Stimulated activated naive CD4-positive, alpha-beta T cell (primary cell): ENCODE data around the gene REG3A.

ENCODE experiments used
- DNase-seq, 6 experiments: peaks; one replicate each; lab custom pipeline; 2025; lab: John Stamatoyannopoulos, UW

REG3A gene

DNA sequence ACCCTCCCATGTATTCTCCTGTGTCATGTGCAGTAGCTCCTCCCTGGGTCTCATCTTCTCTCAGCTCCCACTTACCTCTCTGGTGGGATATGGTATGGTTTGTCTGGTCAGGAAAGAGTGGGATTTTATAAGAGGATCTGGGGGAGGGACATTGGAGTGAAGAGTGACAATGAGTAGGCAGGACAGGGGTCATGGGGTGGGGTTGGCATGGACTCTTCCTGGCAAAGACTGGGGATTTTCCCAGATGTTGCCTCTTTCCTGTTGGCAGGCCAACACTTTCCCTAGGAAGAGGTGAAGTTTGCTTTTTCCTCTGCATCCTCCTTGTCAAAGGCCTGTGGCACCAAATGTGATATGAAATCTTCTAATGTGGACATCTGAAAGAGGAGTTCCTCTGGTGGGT, at the start of gene REG3A:
Gene REG3A (minus strand): TSS at position 101 of the 400 bp plus-strand sequence. CDS start 348 bp downstream, outside the sequence.
- no peak for DNase-seq

DNA sequence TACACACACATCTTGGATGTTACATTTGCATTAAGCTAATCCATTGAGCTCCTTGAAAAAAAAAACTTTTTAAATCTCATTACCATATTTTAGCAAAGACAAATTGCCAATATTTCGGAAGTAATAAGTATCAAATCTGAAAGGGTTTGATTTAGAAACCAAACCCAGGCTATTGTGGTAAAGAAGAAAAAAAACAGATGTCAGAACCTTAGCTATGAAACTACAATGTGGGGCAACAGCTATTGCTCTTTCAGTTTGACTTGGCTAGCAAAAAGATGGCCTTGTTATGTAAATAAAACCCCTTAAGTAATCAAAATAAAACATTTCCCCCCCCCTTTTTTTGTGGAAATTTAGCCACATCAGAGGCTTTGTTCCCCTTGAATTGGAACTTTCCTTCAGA, 41.2 kb upstream of the REG3A start:
- no peak for DNase-seq

DNA sequence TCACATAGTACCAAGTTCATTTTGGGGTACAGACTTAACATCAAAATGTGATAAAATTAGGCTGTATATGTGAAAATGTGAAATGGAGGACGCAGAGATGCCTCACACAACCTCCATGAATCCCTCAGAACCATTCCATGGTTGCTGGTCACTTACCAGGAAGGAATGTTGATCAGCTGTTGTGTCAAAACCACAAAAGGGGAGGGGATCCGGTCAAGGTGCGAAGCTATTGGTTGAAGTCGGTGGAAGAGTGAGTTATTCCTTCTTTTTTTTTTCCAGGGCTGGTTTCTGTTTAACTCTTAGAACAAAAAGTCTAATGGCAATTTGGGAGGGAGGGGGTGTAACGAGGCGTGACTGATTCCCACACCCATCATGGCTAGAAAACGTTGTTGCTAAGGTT, 32.3 kb upstream of the REG3A start:
- DNase-seq: no peak

DNA sequence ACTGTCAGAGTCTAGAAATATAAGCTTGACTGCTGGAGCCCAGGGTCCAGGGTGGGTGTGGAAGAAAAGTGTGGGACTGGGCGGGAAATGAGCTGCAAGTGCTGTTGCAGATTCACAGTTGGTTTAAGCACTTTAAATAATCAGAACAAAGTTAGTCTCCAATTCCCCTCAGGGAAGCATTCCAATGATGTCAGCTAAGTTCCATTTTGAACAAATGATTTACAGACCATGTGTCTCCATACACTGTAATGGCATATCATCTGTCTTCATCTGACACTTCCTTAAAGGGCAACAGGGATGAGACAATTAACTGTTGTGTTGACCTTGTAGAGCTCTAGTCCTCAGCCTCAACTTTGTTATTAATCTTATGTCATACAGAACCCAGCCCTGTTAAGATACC, 31.5 kb upstream of the REG3A start:
- DNase-seq: no peak

DNA sequence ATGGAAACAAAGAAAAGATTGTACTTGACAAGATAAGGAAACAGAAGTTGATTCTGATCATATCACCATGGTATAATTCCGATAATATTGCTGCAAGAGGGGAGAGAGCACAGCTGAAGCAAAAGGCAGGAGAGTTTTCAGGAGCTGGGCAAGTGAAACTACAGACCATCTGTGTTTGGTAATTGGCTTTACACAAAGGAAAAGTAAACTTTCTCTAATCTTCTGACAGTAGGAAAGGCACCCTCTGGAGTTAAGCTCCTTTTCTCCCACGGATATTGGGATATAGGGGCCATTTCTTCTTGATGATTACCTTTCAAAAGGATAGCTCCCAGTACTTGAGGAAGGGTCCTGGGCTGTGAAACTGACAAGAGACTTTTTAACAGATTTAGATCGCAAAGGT, 29.9 kb upstream of the REG3A start:
- no peak for DNase-seq

DNA sequence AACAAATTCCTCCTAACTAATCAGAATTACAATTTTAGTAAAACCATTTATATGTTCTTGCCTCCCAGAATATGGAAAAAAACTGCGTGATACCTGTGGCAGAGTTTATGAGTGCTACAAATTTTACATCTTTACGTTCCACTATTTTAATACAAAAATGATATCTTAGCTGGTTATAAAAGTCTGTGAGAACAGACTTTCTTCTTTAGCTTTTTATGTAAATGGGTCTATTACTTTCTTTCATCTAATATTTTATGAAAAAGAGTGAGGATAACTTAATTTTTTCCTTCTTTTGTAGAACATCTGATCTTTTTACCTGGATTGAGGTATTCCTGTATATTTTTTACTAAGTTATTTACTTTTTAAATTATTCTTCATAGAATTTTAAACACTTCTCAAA, 22.1 kb upstream of the REG3A start:
- DNase-seq: no peak

DNA sequence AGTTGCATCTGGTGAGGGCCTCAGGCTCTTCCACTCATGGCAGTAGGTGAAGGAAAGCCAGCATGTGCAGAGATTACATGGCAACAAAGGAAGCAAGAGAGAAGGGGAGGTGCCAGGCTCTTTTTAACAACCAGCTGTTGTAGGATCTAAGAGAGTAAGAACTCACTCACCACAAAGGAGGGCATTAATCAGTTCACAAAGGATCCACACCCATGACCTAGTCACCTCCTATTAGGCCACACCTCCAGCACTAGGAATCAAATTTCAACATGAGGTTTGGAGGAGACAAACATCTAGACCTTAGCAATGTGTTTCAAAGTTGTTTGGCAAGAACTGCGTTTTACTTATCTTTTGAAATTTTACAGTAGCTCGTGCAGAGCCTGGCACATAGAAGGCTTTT, 20.5 kb upstream of the REG3A start:
- DNase-seq: no peak

DNA sequence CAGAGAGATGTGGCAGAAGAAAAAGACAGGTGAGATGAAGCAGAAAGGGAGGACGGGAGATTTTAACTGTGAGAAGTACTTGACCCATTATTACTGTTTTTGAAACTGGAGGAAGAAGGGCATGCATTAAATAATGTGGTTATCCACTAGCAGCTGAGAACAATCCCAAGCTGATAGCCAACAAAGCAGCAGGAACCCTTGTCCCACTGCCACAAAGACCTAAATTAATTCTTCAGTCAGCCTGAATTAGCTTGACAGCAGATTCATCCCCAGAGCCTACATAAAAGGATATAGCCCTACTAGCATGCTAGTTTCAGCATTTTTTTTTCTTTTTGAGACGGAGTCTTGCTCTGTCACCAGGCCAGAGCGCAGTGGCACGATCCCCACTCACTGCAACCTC, 19.5 kb upstream of the REG3A start:
- DNase-seq: no peak

DNA sequence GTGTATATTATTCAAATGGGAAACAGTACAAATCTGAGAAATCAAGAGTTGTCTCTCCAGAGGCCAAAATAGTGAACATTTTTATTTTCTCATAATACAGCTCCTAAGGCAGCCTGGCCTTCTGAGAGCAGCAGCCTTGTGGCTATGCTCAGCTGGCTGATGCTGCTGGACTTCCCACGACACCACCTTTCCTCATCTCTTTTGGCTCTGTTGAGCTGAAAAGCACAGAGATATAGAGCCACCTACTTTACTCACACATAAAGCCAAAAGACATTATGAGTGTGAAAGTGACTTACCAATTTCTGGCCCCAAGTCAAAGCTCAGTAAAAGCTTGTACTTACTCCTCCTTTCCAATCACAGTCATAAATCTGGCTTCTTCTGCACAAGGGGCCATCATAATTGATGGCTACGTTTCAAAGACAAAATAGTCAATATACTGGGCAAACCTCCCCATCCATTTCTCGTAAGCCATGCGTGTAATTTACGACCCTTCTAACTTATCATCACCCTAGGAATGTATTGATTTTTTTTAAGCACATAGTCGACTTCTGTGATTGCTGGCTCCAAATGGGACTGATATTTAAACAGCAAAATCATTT, 18.6 kb upstream of the REG3A start:
- DNase-seq: no peak

DNA sequence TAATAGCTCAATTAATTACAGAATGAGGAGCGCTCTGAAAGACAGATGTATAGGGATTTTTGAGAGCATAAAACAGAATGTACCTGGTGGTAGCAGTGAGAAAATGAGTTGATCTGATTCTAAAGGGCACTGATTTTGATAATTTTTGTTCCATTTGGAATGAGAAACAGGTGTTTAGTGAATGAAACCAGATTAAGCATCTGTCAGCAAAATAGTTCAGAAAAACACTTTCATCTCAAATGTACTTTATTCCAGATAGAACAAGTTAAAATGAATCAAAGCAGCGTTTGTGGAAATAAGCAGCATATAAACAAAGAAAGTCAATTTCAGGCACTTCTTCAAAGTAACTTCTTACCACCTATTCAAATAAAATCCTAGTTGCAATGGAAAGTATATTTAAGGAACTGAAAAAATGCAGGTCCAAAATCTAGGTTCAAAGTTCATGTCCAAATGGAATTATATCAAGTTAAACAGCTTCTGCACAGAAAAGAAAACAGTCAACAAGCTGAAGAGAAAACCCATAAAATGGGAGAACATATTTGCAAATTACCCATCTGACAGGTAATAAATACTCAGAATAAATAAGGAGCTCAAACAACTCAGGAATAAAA, 11.9 kb upstream of the REG3A start:
- DNase-seq: no peak

DNA sequence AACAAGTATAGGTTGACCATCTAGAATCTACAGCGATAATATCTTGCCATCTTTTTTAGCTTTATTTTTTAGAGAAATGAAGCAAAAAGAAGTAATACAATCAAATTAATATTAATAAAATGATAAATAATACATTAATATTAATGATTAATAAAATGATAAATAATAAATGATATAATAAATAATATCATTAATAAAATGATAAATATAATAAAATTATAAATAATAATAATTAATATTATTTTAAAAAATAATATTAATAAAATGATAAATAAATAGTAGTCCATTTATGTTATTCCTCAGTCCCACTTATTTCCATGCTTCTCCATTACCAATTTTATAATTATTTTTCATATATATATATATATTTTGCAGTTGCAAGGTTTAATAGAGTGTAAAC, 3.2 kb upstream of the REG3A start:
- no peak for DNase-seq

DNA sequence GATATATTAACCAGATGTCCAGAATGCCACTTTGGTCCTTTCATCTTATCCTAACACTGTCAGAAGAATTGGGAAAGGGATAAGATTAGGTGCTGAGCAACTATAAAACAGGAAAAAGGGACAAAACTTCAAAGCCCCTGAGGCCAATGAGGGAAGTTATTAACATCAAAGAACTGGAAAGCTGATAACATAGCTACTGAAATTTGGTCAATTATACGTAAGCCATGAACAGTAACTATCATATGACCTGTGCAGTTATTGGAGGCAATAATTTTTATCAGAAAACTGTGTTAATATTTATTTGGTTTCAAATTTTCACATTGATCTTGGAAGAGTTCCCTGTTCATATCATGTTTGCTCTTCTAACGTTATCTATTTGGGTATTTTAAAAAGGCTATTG, 2.6 kb upstream of the REG3A start:
- no peak for DNase-seq

DNA sequence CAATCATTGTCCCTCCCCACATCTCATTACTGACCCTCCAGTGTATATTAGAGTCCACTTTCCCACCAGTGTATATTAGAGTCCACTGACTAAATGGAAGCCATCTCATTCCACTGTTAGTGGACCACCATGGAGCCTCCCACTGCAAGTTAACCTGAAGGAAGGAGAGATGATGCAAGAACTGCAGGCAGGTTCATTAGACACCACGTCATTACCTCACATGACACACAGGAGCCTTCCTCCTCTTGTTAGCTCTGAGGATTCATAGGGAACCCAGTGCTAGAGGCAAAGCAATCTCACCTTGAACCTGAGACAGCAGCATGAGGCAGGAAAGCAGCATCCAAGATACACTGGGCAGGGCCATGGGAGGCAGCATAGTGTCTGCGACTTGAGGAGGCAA, 523 bp downstream of the REG3A start:
- no peak for DNase-seq

DNA sequence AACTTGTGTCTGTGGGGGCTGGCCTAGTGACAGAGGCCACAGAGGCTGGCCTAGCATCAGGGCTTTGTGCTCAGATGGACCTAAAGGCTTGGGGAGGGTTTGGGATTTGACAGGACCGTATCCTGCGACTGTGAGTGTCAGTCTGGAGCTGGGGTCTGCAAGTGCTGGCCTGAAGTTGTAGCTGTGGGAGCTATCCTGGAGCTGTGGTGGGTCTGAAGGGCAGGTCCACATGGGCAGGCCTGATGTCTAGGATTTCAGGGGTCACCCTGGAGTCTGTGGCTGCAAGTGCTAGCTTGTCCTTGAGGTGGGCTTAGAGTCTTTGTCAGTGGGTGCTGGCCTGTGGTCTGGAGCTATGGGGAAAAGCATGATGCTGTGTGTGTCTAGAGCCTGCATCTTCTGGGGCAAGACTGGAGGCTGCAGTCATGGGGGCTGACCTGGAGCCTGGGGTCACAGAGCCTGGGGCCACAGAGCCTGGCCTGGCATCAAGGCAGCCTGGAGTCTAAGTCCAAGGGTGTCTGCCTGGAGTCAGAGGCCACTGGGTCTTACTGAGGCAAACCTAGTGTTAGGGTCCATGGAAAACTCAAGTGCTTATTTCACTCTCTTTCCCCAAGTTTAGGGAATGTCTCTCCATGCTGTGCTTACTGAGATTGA, 3.6 kb downstream of the REG3A start:
- DNase-seq: no peak

DNA sequence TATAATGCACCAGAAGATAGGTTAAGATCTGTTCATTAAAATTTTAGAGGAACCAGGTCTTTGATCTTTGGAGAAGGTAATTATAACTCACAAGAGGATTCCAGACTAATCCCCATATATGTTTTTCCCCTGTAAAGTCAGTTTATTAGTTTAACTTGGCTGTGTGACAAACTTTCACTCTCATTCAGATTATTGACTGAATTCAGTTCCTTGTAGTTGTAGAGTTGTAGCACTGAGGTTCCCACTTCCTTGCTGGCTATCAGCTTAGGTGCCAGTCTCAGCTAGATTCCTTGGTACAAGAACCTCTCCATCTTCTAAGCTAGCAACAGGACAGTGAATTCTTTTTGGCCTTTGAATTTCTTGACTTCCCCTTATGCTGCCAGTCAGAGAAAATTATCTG, 20.1 kb downstream of the REG3A start:
- DNase-seq: no peak

DNA sequence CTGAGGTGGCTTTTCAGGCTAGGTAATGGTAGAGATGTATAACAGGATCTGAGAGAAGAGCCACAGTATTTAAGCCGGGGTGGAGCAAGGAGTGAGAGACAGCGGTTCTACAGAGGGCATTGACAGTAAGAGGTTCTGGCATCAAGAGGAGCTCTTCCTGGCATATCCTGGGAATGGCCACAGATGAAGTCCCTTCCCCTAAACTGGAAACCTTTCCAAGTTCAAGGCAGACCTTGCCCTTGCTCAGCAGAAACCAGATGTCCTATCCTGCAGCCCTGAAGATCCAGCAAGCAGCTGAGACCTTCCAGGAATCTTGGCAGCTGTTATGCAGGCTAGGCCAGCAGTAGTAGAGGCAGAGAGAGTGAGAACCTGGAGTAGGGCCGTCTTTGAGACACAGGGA, 21.2 kb downstream of the REG3A start:
- DNase-seq: no peak

DNA sequence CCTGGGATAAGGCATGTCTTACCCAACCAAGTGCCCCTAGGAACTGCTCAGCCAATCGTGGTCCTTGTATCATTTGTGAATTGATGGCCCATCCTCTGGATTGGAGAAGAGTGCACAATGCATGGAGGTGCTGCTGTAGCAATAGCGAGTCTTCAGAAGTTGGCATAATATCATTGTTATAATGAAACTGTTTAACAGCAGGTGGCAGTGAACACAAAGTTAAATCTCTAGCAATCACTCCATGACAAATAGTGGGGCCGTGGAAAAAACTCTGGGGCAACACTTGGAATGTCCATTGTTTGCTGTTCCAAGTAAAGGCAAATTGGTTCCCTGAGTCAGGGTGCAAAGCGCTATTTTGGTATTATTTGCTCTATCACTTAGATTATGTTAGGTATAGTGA, 27.9 kb downstream of the REG3A start:
- no peak for DNase-seq

DNA sequence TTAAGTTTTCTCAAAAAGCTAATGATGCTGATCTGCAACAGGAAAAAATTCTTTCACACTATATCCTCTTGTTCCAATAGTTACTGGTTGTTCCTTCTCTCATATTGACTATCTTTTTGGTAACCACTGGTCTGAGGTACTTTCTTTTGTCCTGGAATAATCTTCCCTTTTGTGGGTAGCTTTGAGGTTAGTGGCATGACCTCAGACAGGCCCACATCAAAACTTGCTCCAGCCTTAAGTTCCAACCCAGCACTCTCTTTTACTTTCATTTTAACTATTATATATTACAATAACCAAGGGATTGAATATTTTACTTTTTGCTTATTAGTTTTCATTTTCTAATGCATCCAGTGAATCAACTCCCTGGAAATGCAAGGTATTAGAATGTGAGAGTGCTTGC, 29.7 kb downstream of the REG3A start:
- no peak for DNase-seq

DNA sequence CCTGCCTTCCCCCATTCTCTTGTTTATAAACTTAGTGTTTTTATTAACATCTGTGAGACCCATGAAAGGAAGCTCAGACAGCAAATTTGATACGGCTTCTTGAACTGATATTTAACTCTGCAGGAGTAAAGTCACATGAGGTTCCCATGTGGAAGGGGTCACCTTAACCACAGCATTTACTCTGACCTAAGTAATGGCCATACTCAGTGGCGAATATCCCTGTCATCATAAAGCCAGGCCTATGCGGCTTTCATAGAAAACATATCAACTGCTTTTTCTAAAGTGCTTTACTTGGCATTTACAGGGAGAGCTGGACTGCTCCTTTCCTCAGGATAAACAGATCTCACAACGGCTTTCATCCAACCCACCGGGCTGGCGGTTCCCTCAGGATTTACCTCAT, 30.3 kb downstream of the REG3A start:
- no peak for DNase-seq

DNA sequence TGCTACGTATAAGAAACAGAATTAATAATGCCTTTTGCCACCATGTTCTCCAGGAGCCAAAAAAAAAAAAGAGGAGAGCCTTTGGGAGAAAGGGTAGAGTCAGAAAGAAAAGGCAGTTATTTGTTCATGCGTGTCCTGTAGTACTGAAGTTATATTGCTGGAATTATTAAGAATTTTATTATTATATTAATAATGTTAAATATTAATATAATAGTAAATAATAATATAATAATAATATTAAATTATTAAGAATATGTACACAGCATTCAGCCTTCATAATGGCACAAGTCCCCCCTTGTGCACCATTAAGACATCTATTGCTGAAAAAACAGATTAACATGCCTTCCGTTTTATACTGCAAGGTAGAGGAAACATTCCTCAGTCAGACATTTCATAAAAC, 31.1 kb downstream of the REG3A start:
- no peak for DNase-seq

DNA sequence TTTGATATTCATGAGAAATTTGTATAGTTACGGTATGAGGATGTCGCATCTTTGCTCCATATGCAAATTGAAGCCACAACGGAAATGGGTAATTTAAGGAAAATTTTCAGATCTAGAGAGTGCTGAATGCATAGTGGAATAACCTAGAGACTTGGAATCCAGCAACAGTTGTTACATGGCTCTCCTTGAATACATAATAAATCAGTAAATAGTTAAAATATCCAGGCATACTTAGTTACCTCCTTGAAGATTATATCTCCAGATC, 33.9 kb downstream of the REG3A start:
- no peak for DNase-seq

DNA sequence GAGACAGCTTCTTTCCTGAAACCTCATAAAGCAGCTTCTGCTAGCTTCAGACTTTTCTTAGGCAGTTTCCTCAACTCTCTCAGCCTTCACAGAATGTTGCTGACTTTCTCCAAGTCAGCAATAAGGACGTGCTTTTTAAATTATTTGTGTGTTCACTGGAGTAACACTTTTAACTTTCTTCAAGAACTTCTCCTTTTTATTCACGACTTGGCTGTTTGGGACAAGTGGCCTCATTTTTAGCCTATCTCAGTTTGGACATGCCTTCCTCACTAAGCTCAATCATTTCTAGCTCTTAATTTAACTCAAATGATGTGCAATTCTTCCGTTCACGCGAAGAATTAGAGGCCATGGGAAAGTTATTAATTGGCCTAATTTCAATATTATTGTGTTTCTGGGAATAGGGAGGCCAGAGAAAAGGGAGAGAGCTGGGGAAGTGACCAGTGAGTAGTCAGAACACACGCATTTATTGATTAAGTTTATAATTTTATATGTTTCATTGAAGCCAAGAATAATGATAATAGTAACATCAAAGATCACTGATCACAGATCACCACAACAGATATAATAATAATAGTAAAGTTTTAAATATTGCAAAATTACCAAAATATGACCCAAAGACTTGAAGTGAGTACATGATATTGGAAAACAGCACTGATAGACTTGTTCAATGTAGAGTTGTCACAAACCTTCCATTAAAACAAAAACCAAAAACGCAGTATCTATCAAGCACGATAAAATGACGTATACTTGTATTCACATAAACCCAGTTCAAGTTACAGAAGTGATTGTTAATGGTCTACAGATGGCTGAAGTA, 34.4 kb downstream of the REG3A start:
- no peak for DNase-seq

DNA sequence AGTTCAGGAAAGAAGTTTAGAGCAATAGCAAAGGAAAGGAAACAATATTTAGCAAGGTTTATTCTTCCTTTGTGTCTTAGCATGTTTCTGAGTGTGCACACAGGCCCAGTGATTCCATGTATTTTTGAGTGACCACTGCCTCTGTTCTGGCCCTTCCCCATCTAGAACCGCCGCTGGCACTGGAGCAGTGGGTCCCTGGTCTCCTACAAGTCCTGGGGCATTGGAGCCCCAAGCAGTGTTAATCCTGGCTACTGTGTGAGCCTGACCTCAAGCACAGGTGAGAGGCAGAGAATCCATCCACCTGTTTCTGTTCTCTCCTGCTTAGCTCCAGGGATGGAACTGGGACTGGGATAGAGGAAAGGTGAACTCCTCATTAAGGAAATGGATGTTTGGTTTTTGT, 36.9 kb downstream of the REG3A start:
- no peak for DNase-seq
